ENCODE data around the gene TEX47. TPM values are rescaled to one million over a fixed set of nuclear protein-coding genes. Genes with fewer than 3 reads are reported as not detected.

Gene TEX47
- not detected in 2 replicates for total RNA-seq

DNA sequence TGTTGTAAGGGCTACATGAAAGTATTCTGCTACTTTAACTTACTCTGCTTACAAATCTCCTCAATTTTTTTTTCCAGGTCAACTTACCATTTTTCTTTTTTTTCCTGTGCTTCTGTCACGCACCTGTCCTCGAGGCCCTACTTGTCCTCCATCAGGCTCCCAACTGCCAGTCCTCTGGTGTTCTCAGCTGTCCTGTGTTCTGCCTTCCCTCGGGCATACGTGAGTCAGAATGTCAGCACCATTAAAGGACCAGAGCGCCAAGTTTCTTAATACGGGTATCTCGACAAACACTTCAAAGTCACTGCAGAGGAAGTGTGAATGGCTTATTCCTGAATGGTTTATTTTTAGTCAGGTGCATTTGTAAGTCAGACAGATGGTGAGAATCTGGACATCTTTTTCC is at the start of gene TEX47:
Gene TEX47 (minus strand): TSS at position 185 of the 400 bp plus-strand sequence. CDS start 795 bp downstream, outside the sequence.

DNA sequence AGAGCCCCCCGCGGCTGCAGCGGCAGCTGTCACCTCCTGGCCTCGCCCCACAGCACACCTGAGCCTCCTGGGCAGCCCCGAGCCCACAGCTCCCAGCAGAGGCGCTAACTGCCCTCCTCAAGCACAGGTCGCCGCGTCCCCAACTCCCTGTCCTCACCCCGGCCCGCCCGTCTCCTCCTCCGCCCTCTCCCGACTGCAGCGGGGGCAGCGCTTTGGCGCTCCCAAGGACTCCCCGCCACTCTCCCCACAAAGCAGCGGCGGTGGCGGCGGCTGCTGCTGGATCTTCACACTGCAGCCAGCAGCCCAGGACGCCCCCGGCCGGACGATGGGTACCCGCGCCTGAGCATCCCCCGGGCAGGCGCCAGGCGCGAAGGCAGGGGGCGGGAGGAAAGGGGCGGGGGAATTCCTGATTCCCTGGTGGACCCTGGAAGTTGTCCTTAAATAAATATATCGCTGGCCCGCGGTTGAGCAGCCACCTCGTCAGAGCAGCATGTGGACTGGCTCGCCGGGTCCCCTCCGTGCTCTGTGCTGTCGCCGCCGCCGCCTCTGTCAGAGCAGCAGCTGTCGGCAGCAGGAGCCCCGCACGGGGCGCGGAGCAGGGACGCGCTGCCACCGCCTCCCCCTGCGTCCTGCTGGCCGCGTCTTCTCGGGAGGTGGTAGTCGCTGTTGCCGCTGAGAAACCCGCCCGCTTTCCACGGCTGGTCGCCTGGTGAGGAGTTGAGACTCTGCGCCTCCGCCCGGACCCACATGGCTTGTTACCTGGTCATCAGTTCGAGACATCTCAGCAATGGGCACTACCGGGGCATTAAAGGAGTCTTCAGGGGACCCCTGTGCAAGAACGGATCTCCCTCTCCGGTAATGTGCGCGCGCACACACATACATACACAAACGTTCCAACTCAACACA is 36.1 kb downstream of the TEX47 start, which contains the start of gene ZNF804B:
Gene ZNF804B (plus strand): TSS at position 471 of the 906 bp plus-strand sequence. CDS start 277 bp downstream, at position 748.

Other genes with a start within 250 kb of the TEX47 start
- not detected in 2 replicates for gene ZNF804B, start 36.0 kb downstream of the TEX47 start, total RNA-seq

Data from dermis lymphatic vessel endothelial cell (primary cell).